Activated naive CD4-positive, alpha-beta T cell treated with anti-CD3 and anti-CD28 coated beads, Interleukin-2, amount 50 U/mL, for 16 hours (primary cell): ENCODE results near the gene TUBB8B.
"Not testable (repeated sequence)": the region's sequence is repeated elsewhere in the genome, so short reads cannot be mapped to it uniquely, and the experiment has no call there.

ENCODE experiments used
- DNase-seq: peaks from one replicate; pipeline ENCODE4 v3.0.0-alpha.2; 2020

TUBB8B gene

GRCh38 chr18:11383-12274, 37.8 kb downstream of the TUBB8B start:
- DNase-seq = not testable (repeated sequence)

GRCh38 chr18:10624-11184, 38.7 kb downstream of the TUBB8B start:
- DNase-seq = not testable (repeated sequence)

GRCh38 chr18:9937-10336, 39.5 kb downstream of the TUBB8B start:
- DNase-seq = not testable (repeated sequence)
